Renal cortex interstitium (tissue), 11 donors: Measurements from ENCODE around the gene PRPSAP2. TPM values are rescaled to one million over a fixed set of nuclear protein-coding genes. Genes with fewer than 3 reads are reported as not detected.

Experiments
- DNase-seq, 11 donors: peaks; one replicate each; pipeline ENCODE4 v3.0.0-alpha.2; 2013; ENCODE audit warnings: low read depth in 9 of 11, low spot score in 4 of 11; ENCODE audit errors: extremely low read depth in 1 of 11
- polyA plus RNA-seq, 3 donors: library from polyadenylated mRNA; unstranded; fragments of 120-200 nt; gene quantifications; one replicate each; pipeline ENCODE4 v1.2.1, GENCODE V29; 2013; ENCODE audit not compliant: insufficient read length in 3 of 3

The PRPSAP2 gene
- polyA plus RNA-seq, 3 donors = 49.5 to 64.4 (median 53.7) TPM

DNA sequence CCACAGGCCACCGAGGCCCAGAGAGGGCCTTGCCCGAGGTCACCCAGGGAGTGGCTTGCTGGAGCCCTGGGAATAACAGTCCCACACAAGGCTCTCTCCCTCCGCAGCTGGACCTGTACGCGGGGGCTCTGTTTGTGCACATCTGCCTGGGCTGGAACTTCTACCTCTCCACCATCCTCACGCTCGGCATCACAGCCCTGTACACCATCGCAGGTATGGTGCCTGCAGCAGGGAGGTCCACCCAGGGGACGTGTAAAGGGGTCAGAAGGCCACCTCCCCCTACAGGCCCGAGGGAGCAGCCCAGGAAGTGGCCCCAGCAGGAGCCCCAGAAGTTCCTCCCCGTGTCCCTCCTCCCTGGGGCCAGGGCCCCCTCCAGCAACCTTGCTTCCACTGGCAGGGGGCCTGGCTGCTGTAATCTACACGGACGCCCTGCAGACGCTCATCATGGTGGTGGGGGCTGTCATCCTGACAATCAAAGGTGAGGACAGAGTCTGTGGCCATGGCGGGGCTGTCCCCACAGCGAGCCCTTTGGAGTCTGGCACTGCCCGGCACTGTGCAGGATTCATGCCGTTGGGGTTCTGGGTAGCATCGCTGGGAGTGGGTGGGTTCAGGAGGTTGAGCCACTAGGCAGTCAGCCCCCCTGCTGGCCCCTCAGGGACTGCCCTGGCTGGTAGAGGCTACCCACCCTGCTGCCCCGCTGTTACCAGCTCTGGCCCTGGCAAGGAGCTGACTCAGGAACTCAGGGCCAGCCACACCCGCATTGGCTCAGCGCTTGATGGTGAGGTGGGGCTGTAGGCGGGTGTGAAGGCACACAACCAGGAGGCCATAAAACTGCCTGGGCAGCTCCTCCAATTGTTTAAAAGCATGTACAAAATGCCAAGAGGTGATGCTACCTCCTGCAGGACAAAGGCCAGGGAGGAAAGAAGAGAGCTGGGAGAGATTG is 111.3 kb downstream of the PRPSAP2 start:
- no peak for DNase-seq

DNA sequence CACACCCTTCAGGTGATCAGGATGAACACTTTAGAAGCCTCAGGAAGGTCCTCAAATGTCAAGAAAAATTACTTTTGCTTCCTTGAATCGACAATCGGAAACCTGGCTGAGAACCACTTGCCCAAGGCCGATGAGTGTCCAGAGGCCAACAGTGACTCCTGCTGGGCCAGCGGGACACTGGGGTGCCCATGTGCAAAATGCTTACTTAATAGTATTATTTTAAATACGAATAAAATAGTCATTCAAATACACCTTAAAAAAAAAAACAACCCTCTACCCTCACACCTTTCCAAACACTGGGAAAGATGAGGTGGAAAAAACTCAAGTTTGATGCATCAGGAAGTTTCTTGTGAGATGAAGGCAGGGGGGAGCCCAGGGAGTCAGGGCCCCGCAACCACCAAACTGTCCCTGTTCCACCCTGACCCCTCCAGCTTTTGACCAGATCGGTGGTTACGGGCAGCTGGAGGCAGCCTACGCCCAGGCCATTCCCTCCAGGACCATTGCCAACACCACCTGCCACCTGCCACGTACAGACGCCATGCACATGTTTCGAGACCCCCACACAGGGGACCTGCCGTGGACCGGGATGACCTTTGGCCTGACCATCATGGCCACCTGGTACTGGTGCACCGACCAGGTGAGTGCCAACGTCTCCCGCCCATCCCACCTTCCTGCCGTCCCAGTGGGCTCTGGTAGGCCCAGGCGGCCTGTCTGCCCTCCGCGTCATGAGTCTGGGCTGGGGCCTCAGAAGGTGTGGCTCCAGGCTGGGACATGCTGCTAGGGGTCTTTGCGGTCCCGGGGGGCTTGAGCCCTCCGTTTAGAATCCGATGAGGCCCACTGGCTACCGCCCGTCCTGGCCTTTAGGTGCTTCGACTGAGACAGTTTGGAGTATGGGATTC is 112.9 kb downstream of the PRPSAP2 start:
- no peak for DNase-seq

DNA sequence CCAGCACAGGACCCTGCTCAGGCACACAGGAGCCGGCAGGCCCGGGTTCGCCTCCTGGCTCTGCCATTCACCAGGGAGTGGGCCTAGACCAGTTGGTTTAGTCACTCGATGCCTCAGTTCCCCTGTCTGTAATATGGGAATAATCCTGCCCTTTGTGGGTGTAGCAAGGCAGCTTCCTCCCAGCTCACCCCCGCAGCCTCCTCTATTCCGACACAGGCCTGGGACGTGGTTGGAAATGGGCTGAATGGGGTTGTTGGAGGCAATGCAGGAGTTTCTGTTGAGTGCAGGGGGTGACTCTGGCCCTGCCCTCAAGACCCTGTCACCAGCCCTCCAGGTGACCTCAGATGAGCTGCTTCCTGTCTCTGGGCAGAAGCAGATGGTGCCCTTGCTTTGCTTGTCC is 113.9 kb downstream of the PRPSAP2 start:
- no peak for DNase-seq

DNA sequence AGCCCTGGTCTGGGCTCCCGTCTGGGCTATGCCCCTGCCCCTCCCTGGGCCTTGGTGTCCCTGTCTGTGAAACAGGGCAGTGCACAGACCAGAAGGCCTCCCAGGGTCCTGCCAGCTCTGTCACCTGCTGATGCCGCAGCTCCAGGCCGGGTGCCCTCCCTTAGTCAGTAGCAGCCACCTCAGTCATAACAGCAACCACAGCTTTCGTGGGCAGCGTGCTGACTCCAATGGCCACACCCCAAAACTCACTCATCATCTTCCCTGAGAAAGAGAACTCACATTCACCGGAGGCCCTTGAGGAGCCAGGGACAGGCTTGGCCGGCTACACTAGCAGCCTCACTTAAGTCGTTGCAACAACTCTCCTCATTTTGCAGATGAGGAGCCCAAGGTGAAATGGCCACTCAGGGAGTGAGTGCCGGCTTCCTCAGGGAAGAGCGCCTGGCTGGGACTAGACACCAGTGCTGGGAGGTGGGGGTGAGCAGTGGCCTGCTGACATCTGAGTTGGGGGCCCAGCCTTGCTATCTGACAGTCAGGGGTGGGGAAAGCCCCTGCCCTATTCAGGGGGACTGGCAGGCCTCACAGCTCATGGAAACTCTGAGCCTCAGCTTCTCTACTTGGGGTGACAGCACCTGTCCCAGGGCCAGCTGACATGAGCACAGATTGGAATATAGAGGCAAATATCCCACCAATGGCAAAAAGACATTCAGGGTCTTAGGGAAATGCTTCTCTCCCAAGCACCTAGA is 116.6 kb downstream of the PRPSAP2 start:
- no peak for DNase-seq

DNA sequence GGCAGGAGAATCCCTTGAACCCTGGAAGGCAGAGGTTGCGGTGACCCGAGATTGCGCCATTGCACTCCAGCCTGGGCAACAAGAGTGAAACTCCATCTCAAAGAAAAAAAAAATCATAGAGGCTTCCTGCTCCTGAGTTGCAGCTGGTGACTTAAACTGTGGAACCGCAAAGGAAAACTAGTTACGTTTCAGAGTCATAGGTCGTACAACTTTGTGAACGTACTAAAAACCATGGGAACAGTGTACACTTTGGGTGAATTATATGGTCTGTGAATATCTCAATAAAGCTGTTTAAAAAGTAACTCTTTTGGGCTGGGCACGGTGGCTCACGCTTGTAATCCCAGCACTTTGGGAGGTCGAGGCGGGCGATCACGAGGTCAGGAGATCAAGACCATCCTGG is 117.7 kb downstream of the PRPSAP2 start:
- DNase-seq = no peak

DNA sequence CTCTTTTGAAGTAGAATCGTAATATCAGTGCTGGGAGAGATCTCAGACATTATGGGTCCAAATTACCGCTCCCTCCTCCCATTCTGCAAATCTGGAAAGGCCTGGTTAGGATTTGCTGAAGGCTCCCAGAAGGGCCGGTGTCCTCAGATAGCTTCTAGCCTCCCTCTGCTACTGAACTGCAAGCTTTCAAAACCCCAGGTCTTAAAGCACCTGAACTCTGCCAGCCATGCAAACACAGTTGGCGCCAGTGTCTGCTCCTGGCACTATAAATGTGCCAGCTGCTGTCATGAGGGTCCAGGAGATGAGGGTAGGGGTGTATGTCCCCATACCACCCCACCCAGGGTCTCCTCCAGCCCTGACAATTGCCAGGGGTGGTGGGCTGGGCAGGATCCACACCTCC is 118.3 kb downstream of the PRPSAP2 start:
- DNase-seq = no peak

DNA sequence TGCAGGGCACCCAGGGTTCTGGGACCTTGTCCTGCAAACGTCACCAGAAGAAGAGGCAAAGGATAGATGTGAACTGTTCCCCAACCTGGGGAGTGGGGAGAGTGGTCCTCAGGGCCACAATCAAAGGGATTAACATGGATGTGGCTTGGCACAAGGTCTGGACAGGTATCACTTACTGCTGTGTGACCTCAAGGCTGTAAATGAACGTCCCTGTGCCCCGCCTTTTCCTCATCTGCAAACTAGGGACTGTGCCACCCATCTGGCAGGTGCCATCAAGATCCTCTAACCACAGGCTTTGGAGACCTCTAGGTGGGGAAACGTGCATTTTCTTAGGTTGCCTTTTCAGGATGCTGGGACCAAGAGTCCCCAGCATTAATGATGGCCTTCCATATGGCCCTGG is 119.1 kb downstream of the PRPSAP2 start:
- no peak for DNase-seq

DNA sequence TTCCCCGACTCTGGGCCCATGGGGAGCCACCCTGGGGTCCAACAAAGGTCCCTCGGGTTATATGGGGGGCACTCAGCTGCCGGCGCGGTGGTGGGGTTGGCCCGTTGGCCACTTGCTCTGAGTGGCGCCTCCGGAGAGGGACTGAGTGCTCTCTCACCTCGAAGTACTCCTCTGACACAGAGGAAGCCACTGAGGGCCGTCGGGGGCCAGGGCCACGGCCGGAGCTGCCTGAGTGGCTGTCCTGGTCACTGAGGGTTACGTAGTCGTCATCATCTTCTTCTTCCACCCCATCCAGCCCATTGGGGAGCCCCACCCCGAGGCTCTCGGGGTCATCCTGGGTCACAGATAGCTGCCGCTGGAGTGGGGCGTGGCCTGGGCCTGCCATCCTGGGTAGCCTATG is 119.7 kb downstream of the PRPSAP2 start:
- DNase-seq = no peak

DNA sequence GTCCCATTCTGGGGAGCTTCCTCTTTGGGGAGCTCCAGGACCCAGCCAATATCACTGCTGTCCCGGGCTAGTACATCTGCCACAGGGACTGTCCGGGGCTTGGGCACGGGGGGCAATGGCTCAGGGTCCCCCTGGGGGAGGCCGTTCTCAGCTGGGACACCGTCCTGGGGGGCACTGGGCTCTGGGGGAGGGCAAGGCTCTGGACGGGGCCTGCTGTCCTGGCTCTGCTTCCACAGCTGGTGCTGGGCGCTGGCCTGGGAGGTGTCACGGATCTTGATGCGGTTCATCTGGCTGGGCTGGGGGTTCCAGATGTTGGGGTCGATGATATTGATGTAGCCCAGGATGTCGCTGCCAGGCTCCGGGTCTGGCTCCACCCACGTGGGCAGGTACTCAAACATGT is 120.1 kb downstream of the PRPSAP2 start:
- DNase-seq = no peak

DNA sequence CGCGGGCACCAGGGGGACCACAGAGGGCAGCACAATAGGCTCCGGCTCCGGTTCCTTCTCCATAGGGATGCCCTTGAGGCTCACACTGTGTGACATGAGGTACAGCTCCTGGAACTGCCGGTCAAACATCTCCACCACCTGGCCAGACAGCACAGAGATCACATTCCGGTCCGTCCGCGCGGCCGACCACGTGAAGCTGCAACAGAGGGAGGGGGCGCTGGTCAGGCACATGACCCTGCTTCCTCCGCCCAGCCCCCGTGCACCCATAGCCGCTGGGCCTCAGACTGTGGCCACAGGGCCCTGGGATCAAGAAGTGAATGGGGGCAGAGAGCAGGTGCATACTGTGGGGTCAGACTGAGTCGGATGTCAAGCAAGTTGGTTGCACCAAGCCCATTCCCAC is 120.7 kb downstream of the PRPSAP2 start:
- no peak for DNase-seq

Other genes with a start within 250 kb of the PRPSAP2 start
- gene TBC1D28, start 213.7 kb upstream of the PRPSAP2 start, polyA plus RNA-seq = not detected
- 1 to 10 TPM; 4.5 to 7.4 (median 5.7) TPM for gene FOXO3B, start 175.8 kb upstream of the PRPSAP2 start, polyA plus RNA-seq
- under 1 TPM; 0.64 to 0.89 (median 0.80) TPM for gene FBXW10, start 114.1 kb upstream of the PRPSAP2 start, polyA plus RNA-seq
- 10 to 100 TPM; 44.5 to 52.7 (median 52.6) TPM for gene TVP23B, start 76.9 kb upstream of the PRPSAP2 start, polyA plus RNA-seq
- 1 to 10 TPM in 1 of 3 donors, under 1 TPM in 2; 0.40 to 1.1 (median 0.70) TPM for gene SLC5A10, start 94.0 kb downstream of the PRPSAP2 start, polyA plus RNA-seq
- gene FAM83G, start 146.6 kb downstream of the PRPSAP2 start, polyA plus RNA-seq = 1 to 10 TPM; 5.2 to 9.7 (median 7.4) TPM
- gene GRAP, start 188.8 kb downstream of the PRPSAP2 start, polyA plus RNA-seq = 1 to 10 TPM; 4.6 to 7.8 (median 6.7) TPM